ENCODE measurements around the gene MAGEB4.

Gene MAGEB4

GRCh38 chrX:30283456-30284200 is 41.8 kb downstream of the MAGEB4 start:
- no peak for DNase-seq (ENCODE audit: low spot score)

All from pons (tissue), 1 donor.